HCEC 1CT (cell line): ENCODE measurements around the gene DDX54.

ENCODE experiments used
- DNase-seq: peaks from one replicate; pipeline ENCODE4 v3.0.0-alpha.2; 2017

DDX54 gene

GRCh38 chr12:113185180-113186032 lies at the start of gene DDX54, which contains the start of gene RITA1:
TSS of gene DDX54 (minus strand) at chr12:113185478. CDS start at chr12:113185451, 27 bp downstream.
TSS of gene RITA1 (plus strand) at chr12:113185721. CDS start at chr12:113186747, 1,026 bp downstream.
- peak; percentile 66 for DNase-seq

GRCh38 chr12:113234483-113234882 lies 49.2 kb upstream of the DDX54 start:
- no peak for DNase-seq

DNA sequence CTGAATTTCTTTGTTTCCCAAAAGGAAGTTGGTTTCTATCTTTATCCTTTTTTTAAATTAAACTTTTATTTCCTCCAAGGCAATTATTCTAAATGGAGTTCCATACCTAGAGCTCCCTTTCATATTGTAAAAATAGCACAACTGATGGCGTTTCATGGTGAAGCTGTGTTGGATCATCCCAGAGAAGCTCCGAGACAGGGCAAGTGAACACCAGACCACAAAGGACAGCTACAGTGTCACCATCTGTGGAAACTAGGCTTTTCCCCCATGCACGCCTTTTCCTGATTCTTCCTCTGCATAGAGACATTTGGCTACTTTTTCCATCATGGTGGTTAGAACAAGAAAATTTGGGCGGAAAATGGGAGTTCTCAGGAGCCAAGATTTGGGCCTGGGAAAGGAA lies 48.7 kb upstream of the DDX54 start:
- DNase-seq: no peak

DNA sequence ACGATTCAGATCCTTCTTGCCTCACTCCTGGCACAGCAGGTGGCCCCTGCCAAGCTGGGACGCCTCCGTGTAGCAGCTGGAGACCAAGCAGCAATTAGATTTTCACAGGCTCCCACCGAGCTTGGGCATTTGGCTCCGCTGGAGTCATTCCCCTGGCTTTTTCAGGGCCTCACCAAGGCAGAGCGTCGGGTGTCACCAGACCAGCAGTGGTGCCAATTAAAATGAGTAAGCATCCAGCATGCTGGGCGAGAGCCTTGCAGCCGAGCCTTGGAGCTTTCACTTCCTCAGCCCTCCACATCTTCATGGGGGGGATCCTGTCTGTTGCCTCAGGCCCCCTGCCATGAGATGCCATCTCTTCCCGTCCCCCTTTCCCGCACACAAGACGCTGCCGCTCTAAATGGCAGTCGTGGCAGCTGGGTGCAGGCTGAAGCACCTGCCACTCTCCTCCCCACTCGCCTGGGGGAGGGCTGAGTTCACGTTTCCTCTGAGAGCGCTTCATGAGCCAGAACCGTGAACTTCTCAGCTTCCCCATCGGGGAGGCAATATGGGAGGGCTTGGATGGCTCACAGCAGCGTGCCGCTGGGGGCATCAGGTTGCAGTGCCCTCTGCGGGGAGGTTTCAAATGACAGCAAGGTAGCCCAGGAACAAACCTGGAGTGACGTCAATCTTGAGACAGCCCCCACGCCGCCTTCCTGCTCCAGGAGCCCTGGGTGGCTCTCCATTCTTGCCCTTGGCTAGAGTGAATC lies 47.7 kb upstream of the DDX54 start:
- DNase-seq: no peak

- no peak for DNase-seq
These were observed 47.0 kb upstream of the DDX54 start for GRCh38 chr12:113232089-113232839.

GRCh38 chr12:113231235-113232088 lies 46.2 kb upstream of the DDX54 start:
- DNase-seq: peak; percentile 75

DNA sequence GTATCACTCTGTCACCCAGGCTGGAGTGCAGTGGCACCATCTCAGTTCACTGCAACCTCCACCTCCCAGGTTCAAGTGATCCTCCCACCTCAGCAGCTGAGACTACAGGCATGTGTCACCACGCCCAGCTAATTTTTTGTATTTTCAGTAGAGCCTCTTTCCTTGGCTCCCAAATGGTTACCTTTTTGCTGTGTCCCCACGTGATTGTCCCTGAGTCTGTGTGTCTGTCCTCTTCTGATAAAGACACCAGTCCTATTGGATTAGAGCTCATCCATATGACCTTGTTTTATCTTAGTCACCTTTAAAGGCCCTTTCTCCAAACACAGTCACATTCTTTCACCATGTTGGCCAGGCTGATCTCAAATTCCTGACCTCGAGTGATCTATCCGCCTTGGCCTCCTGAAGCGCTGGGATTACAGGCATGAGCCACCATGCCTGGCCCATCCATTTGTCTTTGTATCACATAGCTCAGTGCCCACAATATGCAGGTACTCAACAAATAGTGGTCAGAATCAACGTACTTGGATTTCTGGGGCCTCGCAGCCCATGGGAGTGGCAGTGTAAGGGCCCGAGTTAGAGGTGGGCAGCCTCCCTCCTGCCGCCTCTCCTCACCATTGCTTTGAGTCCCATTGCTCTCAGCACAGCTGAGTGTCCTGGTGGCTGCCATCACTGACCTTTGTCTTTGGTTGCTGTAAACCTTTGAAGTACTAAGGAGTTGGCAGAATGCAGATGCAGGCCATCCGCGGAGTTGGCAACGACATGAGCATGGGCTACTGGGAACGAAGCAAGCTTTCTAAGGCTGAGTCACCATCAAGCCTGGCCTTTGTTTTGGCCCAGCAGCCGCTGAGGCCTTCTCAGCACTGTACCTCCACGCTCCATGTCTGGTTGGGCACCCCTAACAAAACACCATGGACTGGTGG lies 45.3 kb upstream of the DDX54 start:
- no peak for DNase-seq

DNA sequence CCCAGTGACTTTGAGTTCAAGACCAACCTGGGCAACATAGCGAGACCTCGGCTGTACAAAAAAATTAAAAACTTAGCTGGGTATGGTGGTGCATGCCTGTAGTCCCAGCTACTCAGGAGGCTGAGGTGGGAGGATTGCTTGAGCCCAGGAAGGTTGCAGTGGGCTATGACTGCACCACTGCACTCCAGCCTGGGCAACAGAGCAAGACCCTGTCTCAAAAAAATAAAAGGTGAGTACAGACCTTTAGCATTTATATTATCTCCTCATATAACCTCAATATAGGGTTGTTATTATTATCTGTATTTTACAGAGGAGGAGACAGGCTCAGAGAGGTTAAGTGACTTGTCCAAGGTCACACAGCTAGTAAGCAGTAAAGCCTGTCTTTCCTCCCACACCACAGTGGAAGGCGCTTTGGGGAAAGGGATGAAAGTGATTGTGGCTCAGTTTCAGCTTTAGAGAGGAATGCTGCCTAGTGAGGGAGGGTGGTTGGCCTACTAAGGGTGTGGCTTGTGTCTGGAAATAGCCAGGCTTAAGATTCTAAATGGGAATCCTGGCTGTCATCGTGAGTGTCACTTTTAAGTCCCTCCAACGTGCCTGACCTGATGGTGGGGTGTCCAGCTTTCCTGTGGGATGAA lies 43.2 kb upstream of the DDX54 start:
- no peak for DNase-seq

DNA sequence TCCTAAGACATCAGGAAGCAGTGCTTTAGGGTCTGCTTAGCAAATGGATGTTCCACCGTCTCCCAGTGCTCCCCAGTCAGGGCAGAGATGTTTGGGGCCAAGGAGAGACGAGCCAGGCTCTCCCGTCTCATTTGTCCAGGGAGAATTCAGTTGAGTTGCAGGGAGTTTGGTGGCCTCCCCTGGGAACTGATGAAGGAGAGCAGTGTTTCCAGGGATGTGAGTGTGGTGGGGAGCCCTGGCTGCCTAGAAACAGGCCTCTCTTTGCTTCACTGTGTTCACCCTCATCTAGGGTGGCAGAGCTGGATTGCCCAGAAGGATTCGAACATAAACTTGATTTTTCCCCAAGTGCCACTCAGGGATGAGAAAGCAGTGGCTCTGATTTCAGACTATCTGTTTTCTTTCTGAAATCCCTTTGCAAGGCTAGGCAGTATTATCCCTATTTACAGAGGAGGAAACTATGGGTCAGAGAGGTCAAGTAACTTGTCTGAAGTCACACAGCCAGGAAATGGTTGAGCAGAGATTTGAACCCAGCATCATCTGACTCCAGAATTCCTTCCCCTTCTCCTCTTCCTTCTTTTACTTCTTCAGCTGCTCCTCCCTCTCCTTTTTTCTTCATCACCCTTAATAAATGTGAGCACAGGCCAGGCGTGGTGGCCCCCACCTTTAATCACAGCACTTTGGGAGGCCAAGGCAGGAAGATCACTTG lies 42.6 kb upstream of the DDX54 start:
- DNase-seq: no peak

- no peak for DNase-seq
These were observed 41.7 kb upstream of the DDX54 start for GRCh38 chr12:113226696-113227568.

- no peak for DNase-seq
These were observed 39.7 kb upstream of the DDX54 start for GRCh38 chr12:113224955-113225354.

DNA sequence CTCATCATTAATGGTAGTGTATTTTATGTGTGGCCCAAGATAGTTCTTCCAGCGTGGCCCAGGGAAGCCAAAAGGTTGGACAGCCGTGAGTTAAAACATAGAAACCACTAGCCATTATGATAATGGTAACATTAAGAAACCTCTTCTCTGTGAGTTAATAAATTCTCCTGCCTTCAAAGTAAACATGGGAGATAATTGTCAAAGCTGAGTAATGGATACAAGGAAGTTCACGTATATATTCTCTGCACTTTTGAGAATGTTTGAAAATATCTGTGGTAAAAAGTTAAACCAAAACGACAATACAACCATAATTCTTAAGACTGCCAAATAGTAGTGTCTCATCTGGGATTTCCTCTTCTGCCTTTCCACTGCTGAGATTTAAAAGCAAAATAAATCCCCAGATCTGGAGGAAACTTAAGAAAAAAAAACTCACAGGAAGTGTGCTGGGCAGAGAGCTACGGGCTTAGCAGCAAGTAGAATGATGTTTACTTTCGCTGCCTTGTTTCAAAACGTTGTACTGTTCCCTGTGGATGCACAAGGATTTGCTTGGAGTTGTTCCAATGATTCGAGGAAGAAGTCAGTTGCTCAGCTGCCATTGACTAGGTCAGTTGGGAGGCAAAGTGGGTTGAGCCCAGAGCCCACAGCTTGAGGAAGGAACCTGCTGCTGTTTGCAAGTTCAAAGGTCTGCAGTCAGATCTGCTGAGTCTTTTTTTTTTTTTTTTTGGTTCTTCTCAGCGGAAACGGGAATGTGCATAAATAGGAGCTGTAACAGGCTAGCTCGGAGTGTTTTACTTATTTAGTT lies 37.7 kb upstream of the DDX54 start:
- DNase-seq: peak; percentile 93

DNA sequence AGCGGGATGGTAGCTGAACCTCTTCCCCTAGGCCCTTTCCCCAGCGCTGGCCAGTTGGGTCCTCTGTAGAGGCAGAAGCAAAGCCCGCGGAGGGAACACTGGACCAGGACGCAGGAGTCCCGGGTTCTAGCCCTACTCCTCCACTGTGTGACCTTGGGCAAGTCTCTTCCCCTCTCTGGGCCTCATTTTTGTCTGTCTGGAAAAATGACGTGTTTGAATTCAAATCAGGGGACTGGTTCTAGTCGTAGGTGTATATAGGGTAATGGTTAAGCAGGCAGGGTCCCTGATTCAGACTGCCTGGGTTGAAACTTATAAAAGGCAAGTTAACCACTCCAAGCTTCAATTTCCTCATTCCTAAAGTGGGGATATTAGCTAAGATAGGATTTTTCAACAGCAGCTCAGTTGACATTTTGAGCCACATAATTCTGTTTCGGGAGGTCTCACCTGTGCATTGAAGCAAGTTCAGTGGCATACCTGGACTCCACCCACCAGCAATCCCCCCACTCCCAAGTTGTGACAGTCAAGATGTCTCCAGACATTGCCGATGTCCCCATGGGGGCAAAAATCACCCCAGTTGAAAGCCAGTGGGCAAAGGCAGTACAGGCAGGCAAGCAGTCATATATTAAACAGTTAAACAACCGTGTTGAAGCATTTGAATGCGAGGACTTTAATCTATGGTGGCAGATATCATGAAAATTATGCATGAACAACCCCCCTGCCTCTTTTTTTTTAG lies 36.9 kb upstream of the DDX54 start:
- DNase-seq: no peak

DNA sequence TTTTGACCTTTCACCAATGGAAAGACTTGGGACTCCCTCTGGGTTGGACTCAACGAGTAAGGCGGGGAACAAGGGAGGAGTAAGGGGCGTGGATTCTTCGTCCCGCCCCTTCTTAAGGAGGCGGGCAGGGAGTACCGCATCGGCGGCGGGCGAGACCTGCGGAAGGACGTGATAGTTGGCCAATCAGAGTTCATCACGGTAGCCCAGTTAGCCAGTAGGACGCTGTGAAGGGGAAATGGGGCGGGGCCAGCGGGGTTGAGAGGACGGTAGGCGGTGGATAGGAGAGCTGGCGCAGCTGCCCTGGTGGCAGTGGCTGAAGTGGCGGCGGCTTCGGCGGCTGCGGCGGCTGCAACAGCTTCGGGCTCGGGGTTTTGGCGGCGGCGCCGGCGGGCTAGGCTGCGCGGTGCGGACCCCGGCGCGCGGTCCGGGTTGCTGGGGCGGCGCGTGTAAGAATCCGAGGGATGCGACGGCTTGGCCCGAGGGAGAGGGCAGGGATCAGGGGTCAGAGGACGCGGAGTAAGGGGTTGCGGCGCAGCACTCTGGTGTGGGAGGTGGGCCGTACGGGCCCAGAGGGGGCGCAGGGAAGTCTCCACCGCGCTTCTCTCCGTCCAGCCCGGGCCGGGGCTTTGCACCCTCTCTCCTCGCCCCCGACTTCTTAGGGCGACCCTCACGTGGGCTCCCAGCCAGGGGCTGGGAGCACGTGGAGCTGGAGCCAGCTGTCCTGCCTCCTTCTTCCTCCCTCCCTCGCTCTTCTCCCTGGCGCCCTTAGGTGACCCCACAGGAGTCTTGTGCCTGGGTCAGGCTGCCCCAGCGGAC lies 36.1 kb upstream of the DDX54 start, which contains the start of gene TPCN1:
TSS of gene TPCN1 (plus strand) at position 284 of the 816 bp plus-strand sequence. CDS start 5,389 bp downstream, outside the sequence.
- DNase-seq: peak; percentile 100

GRCh38 chr12:113220593-113221180 lies 35.4 kb upstream of the DDX54 start:
- no peak for DNase-seq

- no peak for DNase-seq
These were observed 30.7 kb upstream of the DDX54 start for GRCh38 chr12:113216027-113216426.
